ENCODE results near the gene LENG1.

Gene LENG1

GRCh38 chr19:54109651-54110050 lies 49.9 kb downstream of the LENG1 start:
- Histone ChIP-seq H3K27me3 (replicated peaks; ENCODE audit: insufficient read depth, low read length) (no peaks in the 10 kb centered on the region), H3K4me2 (ENCODE audit: low read depth, low read length) (no peak overlapping the region), H3K4me3 (ENCODE audit: low read length) (no peak overlapping the region), H3K36me3 (replicated peaks; ENCODE audit: insufficient read depth, low read length) (no peaks in the 10 kb centered on the region), H2AFZ (ENCODE audit: low read length) (no peak overlapping the region), H3F3A (ENCODE audit: insufficient read depth, low read length) (no peaks in the 10 kb centered on the region), H3K9me2 (replicated peaks; ENCODE audit: insufficient read depth, low read length) (no peaks in the 10 kb centered on the region), H4K20me1 (ENCODE audit: insufficient read depth, low read length) (no peaks in the 10 kb centered on the region), H3K27ac (ENCODE audit: low read length) (no peak overlapping the region), H3K79me2 (ENCODE audit: low read length) (peaks cover 15% of the 10 kb centered on the region), H3K9ac (ENCODE audit: low read length) (no peak overlapping the region), H3K9me3 (replicated peaks; ENCODE audit: insufficient read depth, low read length) (no peaks in the 10 kb centered on the region), H3K4me1 (ENCODE audit: low read length) (no peaks in the 10 kb centered on the region)
- TF ChIP-seq, protein P1, sequence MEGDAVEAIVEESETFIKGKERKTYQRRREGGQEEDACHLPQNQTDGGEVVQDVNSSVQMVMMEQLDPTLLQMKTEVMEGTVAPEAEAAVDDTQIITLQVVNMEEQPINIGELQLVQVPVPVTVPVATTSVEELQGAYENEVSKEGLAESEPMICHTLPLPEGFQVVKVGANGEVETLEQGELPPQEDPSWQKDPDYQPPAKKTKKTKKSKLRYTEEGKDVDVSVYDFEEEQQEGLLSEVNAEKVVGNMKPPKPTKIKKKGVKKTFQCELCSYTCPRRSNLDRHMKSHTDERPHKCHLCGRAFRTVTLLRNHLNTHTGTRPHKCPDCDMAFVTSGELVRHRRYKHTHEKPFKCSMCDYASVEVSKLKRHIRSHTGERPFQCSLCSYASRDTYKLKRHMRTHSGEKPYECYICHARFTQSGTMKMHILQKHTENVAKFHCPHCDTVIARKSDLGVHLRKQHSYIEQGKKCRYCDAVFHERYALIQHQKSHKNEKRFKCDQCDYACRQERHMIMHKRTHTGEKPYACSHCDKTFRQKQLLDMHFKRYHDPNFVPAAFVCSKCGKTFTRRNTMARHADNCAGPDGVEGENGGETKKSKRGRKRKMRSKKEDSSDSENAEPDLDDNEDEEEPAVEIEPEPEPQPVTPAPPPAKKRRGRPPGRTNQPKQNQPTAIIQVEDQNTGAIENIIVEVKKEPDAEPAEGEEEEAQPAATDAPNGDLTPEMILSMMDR (IDR thresholded peaks at IDR 0.05; ENCODE audit: low read length): no peak
- no peak for TF ChIP-seq EZH2 (optimal IDR thresholded peaks at IDR 0.05; ENCODE audit: low read depth, low read length)
- TF ChIP-seq EZH2phosphoT487 (IDR thresholded peaks at IDR 0.05; ENCODE audit: low read length): no peak
- DNase-seq: no peak

GRCh38 chr19:54108496-54108895 lies 51.0 kb downstream of the LENG1 start:
- Histone ChIP-seq H3K9me3 (replicated peaks; ENCODE audit: insufficient read depth, low read length) (no peaks in the 10 kb centered on the region), H3K9ac (ENCODE audit: low read length) (no peak overlapping the region), H3K4me2 (ENCODE audit: low read depth, low read length) (no peak overlapping the region), H3K27me3 (replicated peaks; ENCODE audit: insufficient read depth, low read length) (no peaks in the 10 kb centered on the region), H4K20me1 (ENCODE audit: insufficient read depth, low read length) (no peaks in the 10 kb centered on the region), H3F3A (ENCODE audit: insufficient read depth, low read length) (no peaks in the 10 kb centered on the region), H3K36me3 (replicated peaks; ENCODE audit: insufficient read depth, low read length) (no peaks in the 10 kb centered on the region), H3K79me2 (ENCODE audit: low read length) (peaks cover 23% of the 10 kb centered on the region), H3K4me1 (ENCODE audit: low read length) (no peaks in the 10 kb centered on the region), H3K9me2 (replicated peaks; ENCODE audit: insufficient read depth, low read length) (no peaks in the 10 kb centered on the region), H2AFZ (ENCODE audit: low read length) (no peak overlapping the region), H3K4me3 (ENCODE audit: low read length) (no peak overlapping the region), H3K27ac (ENCODE audit: low read length) (no peak overlapping the region)
- TF ChIP-seq EZH2 (optimal IDR thresholded peaks at IDR 0.05; ENCODE audit: low read depth, low read length): no peak
- no peak for DNase-seq

GRCh38 chr19:54107876-54108490 lies 51.5 kb downstream of the LENG1 start:
- Histone ChIP-seq H3K36me3 (replicated peaks; ENCODE audit: insufficient read depth, low read length) (no peaks in the 10 kb centered on the region), H3K9me3 (replicated peaks; ENCODE audit: insufficient read depth, low read length) (no peaks in the 10 kb centered on the region), H3K4me2 (ENCODE audit: low read depth, low read length) (no peak overlapping the region), H3K9ac (ENCODE audit: low read length) (no peak overlapping the region), H3K79me2 (ENCODE audit: low read length) (peaks cover 28% of the 10 kb centered on the region), H3K27ac (ENCODE audit: low read length) (no peak overlapping the region), H3K4me3 (ENCODE audit: low read length) (no peak overlapping the region), H3K4me1 (ENCODE audit: low read length) (no peaks in the 10 kb centered on the region), H2AFZ (ENCODE audit: low read length) (no peak overlapping the region), H4K20me1 (ENCODE audit: insufficient read depth, low read length) (no peaks in the 10 kb centered on the region), H3F3A (ENCODE audit: insufficient read depth, low read length) (no peaks in the 10 kb centered on the region), H3K27me3 (replicated peaks; ENCODE audit: insufficient read depth, low read length) (no peaks in the 10 kb centered on the region), H3K9me2 (replicated peaks; ENCODE audit: insufficient read depth, low read length) (no peaks in the 10 kb centered on the region)
- TF ChIP-seq, protein P1 (IDR thresholded peaks at IDR 0.05; ENCODE audit: low read length): no peak
- TF ChIP-seq EZH2phosphoT487 (IDR thresholded peaks at IDR 0.05; ENCODE audit: low read length) (no peak), EZH2 (optimal IDR thresholded peaks at IDR 0.05; ENCODE audit: low read depth, low read length) (no peak)
- no peak for DNase-seq

- no peak overlapping the region for H3K27ac ChIP-seq (ENCODE audit: low read length)
- H2AFZ ChIP-seq (ENCODE audit: low read length): no peak overlapping the region
- TF ChIP-seq, protein P1 (IDR thresholded peaks at IDR 0.05; ENCODE audit: low read length): no peak
- TF ChIP-seq EZH2phosphoT487 (IDR thresholded peaks at IDR 0.05; ENCODE audit: low read length) (no peak), EZH2 (optimal IDR thresholded peaks at IDR 0.05; ENCODE audit: low read depth, low read length) (no peak)
- H3K4me2 ChIP-seq (ENCODE audit: low read depth, low read length): no peak overlapping the region
- no peak for DNase-seq
- H3K4me3 ChIP-seq (ENCODE audit: low read length): no peak overlapping the region
- no peaks in the 10 kb centered on the region for H3K4me1 ChIP-seq (ENCODE audit: low read length)
- no peak overlapping the region for H3K9ac ChIP-seq (ENCODE audit: low read length)
- H3K36me3 ChIP-seq (replicated peaks; ENCODE audit: insufficient read depth, low read length): no peaks in the 10 kb centered on the region
- no peaks in the 10 kb centered on the region for H3K9me3 ChIP-seq (replicated peaks; ENCODE audit: insufficient read depth, low read length)
- no peaks in the 10 kb centered on the region for H3K9me2 ChIP-seq (replicated peaks; ENCODE audit: insufficient read depth, low read length)
- H3K79me2 ChIP-seq (ENCODE audit: low read length): peaks cover 31% of the 10 kb centered on the region
- H3K27me3 ChIP-seq (replicated peaks; ENCODE audit: insufficient read depth, low read length): no peaks in the 10 kb centered on the region
- H4K20me1 ChIP-seq (ENCODE audit: insufficient read depth, low read length): no peaks in the 10 kb centered on the region
- H3F3A ChIP-seq (ENCODE audit: insufficient read depth, low read length): no peaks in the 10 kb centered on the region
Measured at GRCh38 chr19:54106716-54107115, 52.8 kb downstream of the LENG1 start.
